HG02970 (cell line): ENCODE results near the gene EP400.
"Not testable (repeated sequence)": the region's sequence is repeated elsewhere in the genome, so short reads cannot be mapped to it uniquely, and the experiment has no call there.

Experiments used
- ATAC-seq: cut with Tn5 transposase; IDR thresholded peaks from one replicate; pipeline ENCODE4 v1.9.1; 2021; ENCODE audit warnings: mild to moderate bottlenecking, moderate library complexity, moderate number of reproducible peaks; ENCODE audit not compliant: unreplicated experiment, low FRiP score

EP400 gene

DNA sequence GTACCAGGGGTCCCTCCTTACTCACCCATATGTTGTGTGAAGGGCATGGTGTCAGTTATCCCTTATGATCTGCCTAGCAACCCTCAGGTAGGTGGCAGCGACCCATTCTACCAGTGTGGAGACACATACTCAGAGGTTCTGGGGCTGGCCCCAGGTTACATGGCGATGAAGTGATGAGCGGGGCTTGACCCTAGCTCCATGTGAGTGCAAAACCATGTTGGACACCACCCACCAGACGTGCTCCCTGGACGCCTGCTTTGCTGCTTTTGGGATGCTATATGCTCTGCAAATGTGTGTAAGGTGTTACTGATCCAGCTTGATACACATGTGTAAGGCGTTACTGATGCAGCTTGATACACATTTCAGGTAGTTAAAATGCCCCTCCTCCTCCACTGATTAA lies 33.3 kb downstream of the EP400 start:
- ATAC-seq: no peak

DNA sequence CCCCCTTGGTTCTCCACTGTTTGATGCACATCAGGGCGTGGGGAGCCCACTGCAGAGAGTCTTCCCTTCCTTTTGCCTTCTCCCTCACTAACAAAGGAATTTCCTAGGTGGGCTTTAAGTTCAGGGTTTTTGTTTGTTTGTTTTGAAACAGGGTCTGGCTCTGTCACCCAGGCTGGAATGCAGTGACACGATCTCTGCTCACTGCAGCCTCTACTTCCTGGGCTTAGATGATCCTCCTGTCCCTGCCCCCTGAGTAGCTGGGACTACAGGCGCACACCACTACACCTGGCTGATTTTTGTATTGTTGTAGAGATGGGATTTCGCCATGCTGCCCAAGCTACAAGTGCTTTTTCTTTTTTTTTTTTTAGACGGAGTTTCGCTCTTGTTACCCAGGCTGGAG lies 33.8 kb downstream of the EP400 start:
- ATAC-seq: no peak

DNA sequence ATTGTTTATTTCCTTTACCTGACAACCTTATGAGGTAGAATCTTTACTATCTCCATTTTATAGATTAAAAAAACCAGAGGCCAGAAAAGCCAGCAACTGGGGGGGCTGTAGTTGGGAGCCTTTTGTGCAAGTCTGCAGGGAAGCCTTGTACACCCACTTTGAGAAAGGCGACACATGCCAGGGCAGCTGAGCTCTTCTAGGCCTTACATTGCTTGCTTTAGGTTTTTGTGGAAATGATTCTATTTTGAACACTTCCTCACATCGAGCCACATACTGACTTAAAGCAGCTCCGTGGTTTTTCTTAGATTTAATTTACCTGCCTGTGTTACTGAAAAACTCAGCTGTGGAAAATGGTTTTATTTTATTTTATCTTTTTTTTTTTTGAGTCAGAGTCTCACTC lies 34.6 kb downstream of the EP400 start:
- no peak for ATAC-seq

DNA sequence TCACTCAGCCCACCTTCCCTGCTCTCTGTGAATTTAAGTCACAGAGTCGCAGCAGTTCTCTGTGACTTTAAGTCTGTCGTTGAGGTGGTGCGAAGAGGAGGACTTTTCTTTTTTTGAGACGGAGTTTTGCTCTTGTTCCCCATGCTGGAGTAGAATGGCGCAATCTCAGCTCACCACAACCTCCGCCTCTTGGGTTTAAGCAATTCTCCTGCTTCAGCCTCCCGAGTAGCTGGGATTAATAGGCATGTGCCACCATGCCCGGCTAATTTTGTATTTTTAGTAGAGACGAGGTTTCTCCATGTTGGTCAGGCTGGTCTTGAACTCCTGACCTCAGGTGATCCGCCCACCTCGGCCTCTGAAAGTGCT lies 35.8 kb downstream of the EP400 start:
- ATAC-seq: not testable (repeated sequence)

DNA sequence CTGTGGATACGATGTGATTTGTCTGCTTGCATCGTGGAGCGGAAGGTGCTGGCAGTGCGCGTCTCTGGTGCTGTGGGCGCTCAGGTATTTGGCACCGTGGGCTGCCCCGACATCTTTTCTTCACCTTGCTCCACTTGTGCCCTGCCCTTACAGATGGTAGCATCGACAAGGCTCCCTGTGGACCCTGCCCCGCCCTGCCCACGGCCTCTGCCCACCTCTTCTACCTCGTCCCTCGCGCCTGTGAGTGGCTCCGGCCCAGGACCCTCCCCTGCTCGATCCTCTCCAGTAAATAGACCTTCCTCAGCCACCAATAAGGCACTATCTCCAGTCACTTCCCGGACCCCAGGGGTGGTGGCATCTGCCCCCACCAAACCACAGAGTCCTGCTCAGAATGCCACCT lies 36.6 kb downstream of the EP400 start:
- ATAC-seq: no peak

DNA sequence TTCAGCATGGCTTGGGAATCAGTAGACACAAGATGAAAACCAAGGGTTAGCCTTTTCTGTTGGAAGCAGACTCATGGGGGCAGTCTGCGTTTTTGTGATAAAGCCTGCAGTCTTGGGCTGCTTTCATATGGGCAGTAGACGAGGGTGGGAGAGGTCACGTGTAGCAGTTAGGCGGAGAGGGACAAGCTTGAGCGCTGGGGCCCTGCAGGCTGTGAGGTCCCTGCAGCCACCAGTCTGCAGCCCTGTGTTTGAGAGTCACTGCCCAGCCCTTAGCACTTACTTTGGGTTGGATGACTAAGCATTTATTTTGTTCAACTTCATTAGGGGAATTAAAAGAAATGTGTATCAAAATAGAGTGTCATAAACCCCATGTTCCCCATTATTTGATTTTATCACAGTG lies 37.2 kb downstream of the EP400 start:
- ATAC-seq: no peak

DNA sequence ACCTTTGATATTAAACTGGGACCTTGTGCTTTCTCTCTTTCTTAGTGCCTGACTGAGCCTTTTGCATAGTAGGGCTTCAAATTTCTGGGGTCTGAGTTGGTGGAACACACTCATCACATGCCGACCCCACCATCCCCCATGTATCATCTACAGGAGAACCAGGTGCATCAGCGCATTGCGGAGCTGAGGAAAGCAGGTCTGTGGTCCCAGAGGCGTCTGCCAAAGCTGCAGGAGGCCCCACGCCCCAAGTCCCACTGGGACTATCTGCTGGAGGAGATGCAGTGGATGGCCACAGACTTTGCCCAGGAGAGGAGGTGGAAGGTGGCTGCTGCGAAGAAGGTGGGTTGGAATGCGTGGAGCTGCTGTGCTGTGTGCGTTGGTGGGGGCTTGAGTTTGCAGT lies 37.8 kb downstream of the EP400 start:
- ATAC-seq: no peak

DNA sequence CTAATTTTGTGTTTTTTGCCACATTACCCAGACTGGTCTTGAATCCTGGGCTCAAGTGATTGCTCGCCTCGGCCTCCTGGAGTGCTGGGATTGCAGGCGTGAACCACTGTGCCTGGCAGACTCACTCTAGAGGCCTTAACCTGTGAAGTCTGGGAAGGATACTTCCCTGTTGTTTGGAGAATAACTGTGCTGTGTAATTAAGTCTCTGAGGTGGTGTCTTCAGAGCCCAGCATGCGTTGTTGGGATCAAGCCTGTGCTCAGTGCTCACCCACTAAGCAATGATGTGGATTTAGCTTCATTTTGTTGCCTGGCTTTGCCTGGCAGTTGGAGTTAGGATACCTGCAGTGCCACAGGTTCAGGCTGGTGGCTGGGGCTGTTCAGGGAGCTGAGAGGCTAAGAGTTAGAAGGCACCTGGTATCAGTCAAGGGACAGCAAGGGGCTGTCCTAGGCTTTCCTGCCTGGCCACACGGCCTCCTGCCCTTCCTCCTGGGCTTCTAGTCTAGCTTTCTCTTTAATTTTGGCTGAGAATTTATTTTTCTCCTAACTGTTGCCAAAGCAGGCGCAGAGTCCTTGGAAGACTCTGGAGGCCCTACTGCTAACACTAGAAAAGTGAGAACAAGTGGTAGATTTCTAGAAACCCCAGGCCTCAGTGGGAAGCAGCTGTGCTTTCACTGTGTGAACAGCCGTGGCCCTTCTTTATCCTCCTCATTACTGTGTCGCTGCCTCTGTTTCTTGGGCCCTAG lies 38.5 kb downstream of the EP400 start:
- no peak for ATAC-seq

DNA sequence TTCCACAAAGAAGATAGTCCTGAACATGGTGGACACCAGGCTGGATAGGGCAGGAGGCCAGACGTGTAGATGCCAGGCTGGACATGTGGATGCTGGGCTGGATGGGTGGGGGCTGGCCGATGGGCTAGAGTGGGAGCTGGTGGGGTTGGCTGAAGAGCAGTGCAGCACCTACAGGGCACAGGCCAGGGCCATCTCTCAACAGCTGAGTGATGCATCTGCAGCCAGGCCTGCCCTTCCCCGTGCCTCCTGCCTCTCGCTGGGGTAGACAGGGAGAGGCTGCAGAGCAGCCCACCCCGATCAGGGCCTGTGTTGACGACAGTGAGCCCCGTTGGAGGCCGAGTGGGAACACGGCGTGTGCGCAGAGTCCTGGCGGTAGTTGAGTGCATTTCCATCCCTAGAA lies 39.3 kb downstream of the EP400 start:
- no peak for ATAC-seq

DNA sequence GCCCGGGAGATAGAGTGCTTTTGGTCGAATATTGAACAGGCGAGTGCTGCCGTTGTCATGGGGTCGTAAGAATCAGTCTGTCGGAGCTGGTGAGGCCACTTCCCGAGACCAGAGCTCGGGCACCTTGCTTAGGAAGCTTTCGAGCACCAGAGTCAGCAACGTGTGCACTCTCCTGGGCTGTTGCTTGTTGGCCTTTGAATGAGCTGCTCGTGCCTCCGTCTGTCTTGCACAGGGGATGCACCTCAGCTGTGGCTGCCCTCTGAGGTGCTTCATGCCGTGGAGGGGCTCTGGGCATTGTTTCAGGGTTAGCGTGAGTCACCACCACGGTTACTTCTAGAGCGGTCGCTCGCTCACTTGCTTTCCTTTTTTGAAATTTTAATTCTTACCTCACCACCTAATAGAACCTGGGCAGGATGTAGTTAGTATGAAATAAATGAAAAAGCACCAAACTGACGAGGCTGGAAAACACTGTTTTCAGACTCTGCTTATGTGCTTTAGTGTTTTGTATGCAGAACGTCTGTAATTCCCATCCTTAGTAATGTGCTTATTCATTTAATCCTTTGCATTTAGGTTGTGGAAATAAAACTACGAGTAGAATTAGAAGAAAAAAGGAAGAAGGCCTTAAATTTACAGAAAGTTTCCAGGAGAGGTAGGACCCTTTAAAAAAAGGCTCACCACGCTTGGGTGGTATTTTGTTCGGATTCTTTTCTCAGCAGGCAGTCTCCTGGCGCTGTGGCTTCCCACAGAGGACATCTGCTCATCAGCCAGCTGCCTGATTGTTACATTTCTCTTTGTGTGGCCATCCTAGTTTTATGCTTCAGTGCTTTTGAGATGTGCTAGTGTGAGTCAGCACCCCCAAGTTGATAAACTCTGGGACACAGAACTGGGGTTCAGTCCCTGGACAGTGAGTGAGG lies 40.6 kb downstream of the EP400 start:
- ATAC-seq: no peak

DNA sequence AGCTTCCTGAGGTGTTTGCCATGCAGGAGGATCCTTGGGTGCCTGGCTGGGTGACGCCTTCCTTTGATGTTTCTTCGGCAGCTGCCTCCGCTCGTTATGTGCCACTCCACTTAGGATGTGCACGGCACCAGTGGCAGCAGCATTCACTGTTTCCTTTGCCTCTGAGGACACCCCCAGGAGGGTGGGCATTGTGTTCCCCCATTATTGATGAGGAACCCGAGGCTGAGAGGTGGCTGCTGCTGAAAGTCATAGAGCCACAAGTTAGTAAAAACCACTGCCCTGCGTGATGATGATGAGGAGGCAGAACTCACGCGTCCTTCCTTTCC lies 41.2 kb downstream of the EP400 start:
- no peak for ATAC-seq

DNA sequence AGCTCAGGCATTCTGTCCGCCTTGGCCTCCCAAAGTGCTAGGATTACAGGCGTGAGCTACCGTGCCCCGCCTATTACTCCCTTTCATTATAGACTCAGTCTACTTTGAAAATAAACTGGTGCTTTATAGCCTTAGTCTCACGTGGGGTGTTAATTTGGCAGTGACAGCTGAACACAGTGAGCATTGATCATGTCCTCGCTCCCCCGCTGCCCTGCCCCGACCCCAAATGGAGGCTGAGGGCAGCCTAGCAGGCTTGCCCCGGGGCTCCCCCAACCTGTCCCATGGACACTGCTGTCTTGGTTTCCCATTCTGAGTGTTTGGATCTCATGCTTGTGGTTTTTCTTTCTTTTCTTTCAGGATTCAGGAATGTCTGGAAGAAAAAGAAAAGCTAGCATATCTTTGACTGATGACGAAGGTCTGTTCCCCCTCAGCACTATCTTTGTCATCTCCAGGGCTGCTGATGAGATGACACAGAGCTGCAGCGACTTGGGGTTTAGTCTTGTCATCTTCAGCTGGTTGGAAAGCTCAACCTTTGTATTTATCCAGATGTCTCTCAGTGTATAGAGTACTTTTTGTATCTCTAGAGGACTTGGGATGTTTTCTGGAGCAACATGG lies 42.2 kb downstream of the EP400 start:
- ATAC-seq: no peak

DNA sequence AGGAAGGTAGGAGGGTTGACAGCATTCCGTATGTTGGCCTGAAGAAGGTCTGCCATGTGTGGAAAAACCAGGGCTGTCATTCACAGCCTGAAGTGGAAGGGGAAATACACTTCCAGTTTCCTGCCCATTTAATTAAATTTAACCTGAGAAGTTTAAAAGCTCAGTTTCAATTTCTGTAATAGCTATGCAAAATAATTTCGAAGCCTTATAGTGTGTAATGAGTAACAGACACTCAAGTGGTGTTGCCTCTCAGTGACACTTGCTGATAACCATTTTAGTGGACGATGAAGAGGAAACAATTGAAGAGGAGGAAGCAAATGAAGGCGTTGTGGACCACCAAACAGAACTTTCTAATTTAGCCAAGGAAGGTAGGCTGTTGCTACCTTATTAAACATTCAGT lies 44.8 kb downstream of the EP400 start:
- ATAC-seq: no peak

DNA sequence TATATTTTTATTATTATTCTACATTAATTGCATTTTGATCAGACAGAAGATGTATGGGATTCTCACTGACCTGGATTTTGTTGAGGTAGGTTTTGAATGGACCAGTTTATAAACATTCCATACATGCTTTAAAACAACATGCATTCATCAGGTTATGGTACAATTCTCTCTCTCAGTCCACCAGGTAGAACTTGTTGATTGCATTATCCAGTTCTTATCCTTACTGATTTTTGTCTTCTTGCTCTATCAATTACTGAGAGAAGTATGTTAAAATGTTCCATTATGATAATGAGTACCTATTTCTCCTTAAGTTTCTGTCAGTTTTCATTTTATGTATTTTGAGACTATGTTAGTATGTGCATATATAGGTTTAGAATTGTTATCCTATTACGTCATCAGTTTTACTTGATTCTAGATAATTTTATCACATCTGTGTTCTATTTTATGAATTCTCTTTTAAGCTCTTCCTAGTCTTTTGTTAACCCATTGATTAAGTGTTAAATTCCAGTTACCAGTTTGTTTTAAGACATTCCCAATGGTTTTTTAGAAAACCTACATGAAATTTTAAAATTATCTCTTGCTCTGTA lies 50.6 kb downstream of the EP400 start:
- ATAC-seq: no peak

DNA sequence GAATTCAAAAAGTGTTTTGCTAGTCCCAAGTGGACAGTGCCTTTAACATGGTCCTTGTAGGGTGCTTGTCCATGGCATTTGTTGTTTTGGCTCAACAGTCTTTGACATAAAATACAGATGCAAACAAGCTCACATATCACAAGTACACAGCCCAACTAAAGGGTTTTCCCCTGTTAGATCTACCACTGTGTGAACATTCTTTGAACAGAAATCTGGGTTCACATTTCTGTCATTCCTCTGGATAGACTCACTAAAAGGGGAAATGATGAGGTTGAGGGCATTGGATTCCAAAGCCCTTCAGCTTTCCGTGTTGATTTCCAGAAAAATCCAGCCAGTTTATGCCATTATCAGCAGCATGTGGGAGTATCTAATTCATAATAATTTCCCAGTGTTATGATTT lies 54.1 kb downstream of the EP400 start:
- no peak for ATAC-seq

DNA sequence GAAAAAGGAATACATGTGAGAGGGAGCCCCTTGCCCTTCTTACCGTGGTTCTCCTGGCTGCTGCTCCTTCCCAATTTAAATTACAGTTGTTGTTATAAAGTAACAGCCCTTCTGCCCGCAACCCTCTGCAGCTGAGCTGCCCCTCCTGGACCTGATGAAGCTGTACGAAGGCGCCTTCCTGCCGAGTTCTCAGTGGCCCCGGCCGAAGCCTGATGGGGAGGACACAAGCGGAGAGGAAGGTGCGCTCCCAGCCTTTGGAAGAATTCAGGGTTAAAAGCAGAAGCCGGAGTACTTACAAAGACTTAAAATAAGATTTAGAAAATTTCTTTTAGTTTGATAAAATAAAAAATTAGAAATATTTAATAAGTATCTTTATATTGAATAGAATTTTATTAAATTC lies 55.2 kb downstream of the EP400 start:
- ATAC-seq: no peak

DNA sequence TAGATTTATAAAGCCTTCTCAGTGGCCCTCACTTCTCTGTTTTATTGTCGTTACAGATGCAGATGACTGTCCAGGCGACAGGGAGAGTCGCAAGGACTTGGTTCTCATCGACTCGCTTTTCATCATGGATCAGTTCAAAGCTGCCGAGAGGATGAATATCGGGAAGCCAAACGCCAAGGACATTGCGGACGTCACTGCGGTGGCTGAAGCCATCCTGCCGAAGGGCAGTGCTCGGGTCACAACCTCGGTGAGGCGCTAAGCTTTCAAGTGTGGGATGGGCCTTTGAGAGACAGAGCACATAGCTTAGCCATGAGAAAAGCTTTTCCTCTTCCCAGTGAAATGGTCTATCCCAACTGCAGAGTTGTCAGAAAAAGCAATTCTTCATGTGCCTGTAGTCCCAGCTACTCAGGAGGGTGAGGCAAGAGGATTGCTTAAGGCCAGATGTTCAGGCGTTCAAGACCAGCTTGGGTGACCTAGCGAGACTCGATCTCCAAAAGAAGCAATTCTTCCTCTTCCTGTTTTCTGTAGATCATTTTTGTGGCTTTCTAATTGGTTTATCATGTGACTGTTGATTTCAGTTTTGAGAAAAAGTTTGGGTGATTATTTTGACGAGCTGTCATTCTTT lies 56.4 kb downstream of the EP400 start:
- no peak for ATAC-seq

DNA sequence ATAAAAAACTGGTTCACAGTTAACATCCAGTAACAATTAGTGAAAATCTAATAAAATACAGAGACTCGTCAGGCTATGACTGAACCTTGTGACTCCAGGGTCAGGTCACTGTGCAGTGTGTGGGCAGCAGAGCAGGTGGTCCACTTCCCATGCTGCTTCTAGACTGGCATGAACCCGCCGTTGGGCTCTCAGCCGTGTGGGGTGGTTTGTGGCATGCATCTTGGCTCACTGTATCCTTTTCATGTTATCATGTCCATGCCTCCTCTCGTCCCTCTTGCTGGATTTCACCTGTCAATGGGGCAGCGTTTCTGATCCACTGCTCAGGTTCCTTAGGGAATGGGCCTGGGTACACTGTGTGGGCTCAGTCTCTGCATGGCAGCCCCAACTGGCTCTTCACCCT lies 57.3 kb downstream of the EP400 start:
- ATAC-seq: no peak

DNA sequence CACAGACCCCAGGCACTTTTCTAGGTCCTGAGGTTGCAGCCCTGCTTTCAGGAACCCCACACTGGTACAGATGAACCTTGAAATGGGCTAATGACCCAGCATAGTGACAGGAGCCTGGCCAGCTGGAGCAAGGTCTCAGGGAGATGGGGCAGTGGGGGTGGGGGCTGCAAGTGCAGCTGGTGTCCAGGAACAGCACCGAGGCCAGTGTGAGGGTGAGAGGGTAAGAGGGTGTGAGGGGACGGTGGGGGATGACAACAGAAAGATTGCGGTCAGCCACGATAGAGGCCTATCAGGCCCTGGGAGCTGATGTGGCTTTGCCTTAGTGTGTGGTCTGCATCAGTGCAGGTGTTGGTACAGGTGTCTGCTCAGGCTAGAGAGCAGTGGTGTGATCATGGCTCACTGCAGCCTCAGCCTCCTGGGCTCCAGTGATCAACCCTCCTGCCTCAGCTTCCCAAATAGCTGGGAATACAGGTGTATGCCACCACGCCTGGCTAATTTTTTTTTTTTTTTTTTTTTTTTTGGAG lies 59.7 kb downstream of the EP400 start:
- ATAC-seq: no peak

DNA sequence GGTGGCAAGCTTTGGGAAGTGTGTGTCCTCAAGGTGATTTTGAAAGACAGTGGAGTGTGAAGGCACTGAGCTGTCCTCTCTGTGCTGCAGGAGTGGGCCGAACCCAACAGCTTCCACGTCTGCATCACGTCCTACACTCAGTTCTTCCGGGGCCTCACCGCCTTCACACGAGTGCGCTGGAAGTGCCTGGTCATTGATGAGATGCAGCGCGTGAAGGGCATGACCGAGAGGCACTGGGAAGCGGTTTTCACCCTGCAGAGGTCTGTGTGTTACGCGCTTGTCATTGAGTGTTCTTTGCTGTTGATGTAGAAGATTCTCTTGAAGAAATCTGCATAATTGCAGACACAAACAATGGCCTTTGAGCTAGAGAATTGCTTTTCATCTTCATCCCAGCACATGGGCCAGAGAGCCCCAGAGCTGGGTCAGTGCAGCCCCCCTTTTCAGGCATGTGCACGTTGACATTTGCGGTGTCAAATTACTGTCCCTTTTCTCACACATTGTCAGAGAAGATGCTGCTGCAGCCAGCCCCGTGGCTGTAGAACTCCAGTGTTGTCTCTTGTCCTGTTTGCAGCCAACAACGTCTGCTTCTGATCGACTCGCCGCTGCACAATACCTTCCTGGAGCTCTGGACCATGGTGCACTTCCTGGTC lies 63.3 kb downstream of the EP400 start:
- ATAC-seq: no peak
